B cell (primary cell): Measurements from ENCODE around the gene PFAS. TPM values are rescaled to one million over a fixed set of nuclear protein-coding genes. Genes with fewer than 3 reads are reported as not detected.
A peak's percentile ranks its signal among the peaks of the same experiment; 100 is the strongest.

Source experiments
- ATAC-seq: fragments of 200-7000 bp; cut with Tn5 transposase; one replicate; pipeline ENCODE4 v1.10.0; 2021; ENCODE audit warnings: low read depth, mild to moderate bottlenecking, moderate number of reproducible peaks, moderate library complexity
- CTCF ChIA-PET: fragments of 350-600 bp; sonication (Branson Sonifier 250); formaldehyde crosslinking; loops from one replicate; lab custom pipeline; 2021; ENCODE audit warnings: antibody characterized with exemption, inconsistent platforms; lab: Charles Lee
- POLR2A ChIA-PET: fragments of 350-600 bp; sonication (Branson Sonifier 250); formaldehyde crosslinking; loops from one replicate; lab custom pipeline; 2021; ENCODE audit warnings: antibody characterized with exemption; lab: Charles Lee
- DNase-seq: peaks from one replicate; pipeline ENCODE4 v3.0.0; 2013
- H2AFZ ChIP-seq: 2 replicates; pipeline ENCODE4 v1.6.1; 2012; ENCODE audit warnings: mild to moderate bottlenecking, low read depth, low read length; ENCODE audit not compliant: insufficient read depth, poor library complexity, severe bottlenecking
- H3K27ac ChIP-seq, 2 donors: 1 replicate in 1 of 2; 2 replicates in 1 of 2; pipeline ENCODE4 v1.5.1; 2012 to 2013; ENCODE audit warnings: low read length in 2 of 2, mild to moderate bottlenecking in 2 of 2, moderate library complexity in 1 of 2
- H3K27me3 ChIP-seq, 4 experiments: fragments of 200-600 bp in 1 of 4; sonication (generic) in 1 of 4; replicated peaks in 1 of 4; 1 replicate in 2 of 4; 2 replicates in 2 of 4; pipeline versions ENCODE4 v1.6.1 to v1.7.0; 2013 to 2016; ENCODE audit warnings: low read length in 3 of 4, mild to moderate bottlenecking in 2 of 4, mixed read lengths in 1 of 4, moderate library complexity in 1 of 4; ENCODE audit not compliant: insufficient read depth in 4 of 4, control insufficient read depth in 3 of 4; ENCODE audit errors: control extremely low read depth in 1 of 4
- H3K36me3 ChIP-seq, 2 experiments: replicated peaks in 1 of 2; 1 replicate in 1 of 2; 2 replicates in 1 of 2; pipeline versions ENCODE4 v1.6.1 to v1.7.1; 2013; ENCODE audit warnings: low read length in 1 of 2; ENCODE audit not compliant: insufficient read depth in 2 of 2, control insufficient read depth in 1 of 2; ENCODE audit errors: control extremely low read depth in 1 of 2, extremely low read depth in 1 of 2
- H3K4me1 ChIP-seq, 2 donors: fragments of 200-600 bp in 1 of 2; sonication (generic) in 1 of 2; 1 replicate in 1 of 2; 2 replicates in 1 of 2; pipeline versions ENCODE4 v1.5.1 to v1.6.1; 2013 to 2017; ENCODE audit warnings: low read length in 2 of 2; ENCODE audit not compliant: control insufficient read depth in 2 of 2, insufficient read depth in 2 of 2
- H3K4me2 ChIP-seq: replicated peaks from 2 replicates; pipeline ENCODE3; 2012; ENCODE audit warnings: mild to moderate bottlenecking, low read depth, low read length; ENCODE audit not compliant: poor library complexity, severe bottlenecking
- H3K4me3 ChIP-seq, 5 experiments: fragments of 200-600 bp in 1 of 5; sonication (generic) in 1 of 5; 1 replicate in 3 of 5; 2 replicates in 2 of 5; pipeline versions ENCODE4 v1.5.1 to v1.7.0; 2011 to 2016; ENCODE audit warnings: low read length in 4 of 5, mild to moderate bottlenecking in 4 of 5, low read depth in 2 of 5, control low read depth in 1 of 5, moderate library complexity in 1 of 5; ENCODE audit not compliant: insufficient read depth in 1 of 5; ENCODE audit errors: control extremely low read depth in 1 of 5, extremely low read depth in 1 of 5
- H3K79me2 ChIP-seq: fragments of 200-600 bp; sonication (generic); one replicate; pipeline ENCODE4 v1.6.0; 2016; ENCODE audit warnings: low read length; ENCODE audit not compliant: control insufficient read depth, insufficient read depth
- H3K9ac ChIP-seq: fragments of 200-600 bp; sonication (generic); 2 replicates; pipeline ENCODE4 v1.6.1; 2017; ENCODE audit warnings: mild to moderate bottlenecking, low read length, moderate library complexity
- H3K9me3 ChIP-seq, 3 donors: one replicate each; pipeline versions ENCODE4 v1.6.1 to v1.7.1; 2013; ENCODE audit warnings: low read length in 2 of 3; ENCODE audit not compliant: control insufficient read depth in 2 of 3, insufficient read depth in 1 of 3; ENCODE audit errors: control extremely low read depth in 1 of 3
- H4K20me1 ChIP-seq: 2 replicates; pipeline ENCODE4 v1.6.0; 2012; ENCODE audit warnings: mild to moderate bottlenecking, low read length; ENCODE audit not compliant: insufficient read depth, control insufficient read depth, poor library complexity, severe bottlenecking
- H3K27ac Mint-ChIP-seq: one replicate; pipeline ENCODE4 v1.8.0; 2021; ENCODE audit warnings: mixed read lengths
- H3K27me3 Mint-ChIP-seq: one replicate; pipeline ENCODE4 v1.8.0; 2021; ENCODE audit warnings: mixed read lengths
- H3K4me1 Mint-ChIP-seq: one replicate; pipeline ENCODE4 v1.8.0; 2021; ENCODE audit warnings: mixed read lengths
- H3K4me3 Mint-ChIP-seq: one replicate; pipeline ENCODE4 v1.8.0; 2021; ENCODE audit warnings: mixed read lengths
- H3K9me3 Mint-ChIP-seq: one replicate; pipeline ENCODE4 v1.8.0; 2022; ENCODE audit warnings: mixed read lengths; ENCODE audit not compliant: insufficient read depth
- EZH2 ChIP-seq: IDR thresholded peaks from 2 replicates; pipeline ENCODE4 v1.6.1; 2012; ENCODE audit warnings: borderline replicate concordance, low read depth, mild to moderate bottlenecking, moderate library complexity, low read length; ENCODE audit not compliant: insufficient read depth, poor library complexity, severe bottlenecking
- WGBS: methylation state at CpG from one replicate; pipeline ENCODE4 v1.1.5; 2013; ENCODE audit warnings: missing lambda C conversion rate; ENCODE audit not compliant: insufficient coverage; 5-methylcytosine and 5-hydroxymethylcytosine counted together
- intact Hi-C: fragments of 100-400 bp; cut with micrococcal nuclease; formaldehyde crosslinking; loops from one replicate; pipeline ENCODE4 v1.10.0; 2022
- polyA plus RNA-seq: library from polyadenylated mRNA; depleted of rRNA; stranded (reverse); fragments of >200 nt; gene quantifications from 2 replicates; pipeline ENCODE4 v1.2.3, GENCODE V29; 2012
- total RNA-seq, 2 donors: library from RNA; stranded (reverse); fragments of 120-200 nt in 1 of 2; gene quantifications; 1 replicate in 1 of 2; 2 replicates in 1 of 2; pipeline versions ENCODE4 v1.2.3 to v1.2.4, GENCODE V29; 2013 to 2022
- TF ChIP-seq, protein P1 (sequence below): fragments of 200-600 bp; IDR thresholded peaks from one replicate; pipeline ENCODE4 v1.8.0; 2022; ENCODE audit warnings: antibody characterized with exemption, mild to moderate bottlenecking

The PFAS gene
- total and polyA plus RNA-seq, 2 donors (not counting 1 experiment from before 2014, with no cell fraction given): 22.3 to 65.5 TPM

GRCh38 chr17:8223356-8224126, 25.5 kb upstream of the PFAS start:
- CTCF ChIA-PET: interaction anchor here (0.7 to 7.6 kb wide), 17 partner anchors 9 to 292 kb away, joined by 3 to 86 read pairs (median 7); partner anchors contain the start of genes AURKB, BORCS6, CNTROB and CTC1
- TF ChIP-seq EZH2: no peak
- TF ChIP-seq, protein P1, sequence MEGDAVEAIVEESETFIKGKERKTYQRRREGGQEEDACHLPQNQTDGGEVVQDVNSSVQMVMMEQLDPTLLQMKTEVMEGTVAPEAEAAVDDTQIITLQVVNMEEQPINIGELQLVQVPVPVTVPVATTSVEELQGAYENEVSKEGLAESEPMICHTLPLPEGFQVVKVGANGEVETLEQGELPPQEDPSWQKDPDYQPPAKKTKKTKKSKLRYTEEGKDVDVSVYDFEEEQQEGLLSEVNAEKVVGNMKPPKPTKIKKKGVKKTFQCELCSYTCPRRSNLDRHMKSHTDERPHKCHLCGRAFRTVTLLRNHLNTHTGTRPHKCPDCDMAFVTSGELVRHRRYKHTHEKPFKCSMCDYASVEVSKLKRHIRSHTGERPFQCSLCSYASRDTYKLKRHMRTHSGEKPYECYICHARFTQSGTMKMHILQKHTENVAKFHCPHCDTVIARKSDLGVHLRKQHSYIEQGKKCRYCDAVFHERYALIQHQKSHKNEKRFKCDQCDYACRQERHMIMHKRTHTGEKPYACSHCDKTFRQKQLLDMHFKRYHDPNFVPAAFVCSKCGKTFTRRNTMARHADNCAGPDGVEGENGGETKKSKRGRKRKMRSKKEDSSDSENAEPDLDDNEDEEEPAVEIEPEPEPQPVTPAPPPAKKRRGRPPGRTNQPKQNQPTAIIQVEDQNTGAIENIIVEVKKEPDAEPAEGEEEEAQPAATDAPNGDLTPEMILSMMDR: no peak
- Mint-ChIP-seq H3K4me1 (peaks cover 63% of the 10 kb centered on the region), H3K27ac (peak overlapping the region; percentile 96), H3K9me3 (no peaks in the 10 kb centered on the region), H3K27me3 (no peaks in the 10 kb centered on the region), H3K4me3 (peak overlapping the region; percentile 89)
- H2AFZ ChIP-seq: peak overlapping the region; percentile 64
- H4K20me1 ChIP-seq: peaks cover 18% of the 10 kb centered on the region
- peak overlapping the region; percentile 75 for H3K9ac ChIP-seq
- peaks cover 32 to 50% of the 10 kb centered on the region in 2 donors for H3K4me1 ChIP-seq
- POLR2A ChIA-PET: interaction anchor here (0.7 to 7.5 kb wide), 10 partner anchors 13 to 104 kb away, joined by 3 to 158 read pairs (median 10); partner anchors contain the start of genes AURKB, BORCS6, CTC1 and PFAS
- H3K27ac ChIP-seq: peak overlapping the region; percentile 90 to 93
- peaks cover 7% of the 10 kb centered on the region for H3K79me2 ChIP-seq
- H3K27me3 ChIP-seq: no peaks in the 10 kb centered on the region
- peak overlapping the region; percentile 75 to 100 (median 78) for H3K4me3 ChIP-seq
- ATAC-seq: peak; percentile 13
- no peaks in the 10 kb centered on the region for H3K9me3 ChIP-seq
- no peak for DNase-seq
- 32% methylated on average over 20 of the region's 27 CpGs for WGBS
- H3K4me2 ChIP-seq: peak overlapping the region; percentile 82
- H3K36me3 ChIP-seq: peaks cover 0 to 22% of the 10 kb centered on the region in 2 experiments
- intact Hi-C loops: loop anchor here (1.0 to 10.0 kb wide), 3 partner anchors 65 to 211 kb away; partner anchors contain the start of genes NDEL1, RANGRF and RPL26
